CD4-positive, alpha-beta T cell treated with Interleukin-10 for 1 hour (primary cell): Measurements from ENCODE around the gene C11orf21.
"Not testable (repeated sequence)": the region's sequence is repeated elsewhere in the genome, so short reads cannot be mapped to it uniquely, and the experiment has no call there.

ENCODE experiments used
- DNase-seq: peaks from one replicate; pipeline ENCODE4 v3.0.0-alpha.2; 2020

C11orf21 gene

GRCh38 chr11:2295971-2296912, 5.5 kb downstream of the C11orf21 start:
- no peak for DNase-seq

- no peak for DNase-seq
Measured at GRCh38 chr11:2294926-2295290, 6.8 kb downstream of the C11orf21 start.

- DNase-seq: no peak
Measured at GRCh38 chr11:2293984-2294925, 7.5 kb downstream of the C11orf21 start.

GRCh38 chr11:2293531-2293971, 8.2 kb downstream of the C11orf21 start:
- DNase-seq: no peak

GRCh38 chr11:2290351-2290841, 11.3 kb downstream of the C11orf21 start:
- no peak for DNase-seq

- DNase-seq: no peak
Measured at GRCh38 chr11:2289859-2290258, 11.9 kb downstream of the C11orf21 start.

- no peak for DNase-seq
Measured at GRCh38 chr11:2289350-2289749, 12.4 kb downstream of the C11orf21 start.

- DNase-seq: no peak
Measured at GRCh38 chr11:2287091-2287490, 14.6 kb downstream of the C11orf21 start.

- DNase-seq: not testable (repeated sequence)
Measured at GRCh38 chr11:2286350-2286749, 15.4 kb downstream of the C11orf21 start.

- no peak for DNase-seq
Measured at GRCh38 chr11:2280208-2280607, 21.5 kb downstream of the C11orf21 start.

GRCh38 chr11:2277933-2278523, 23.7 kb downstream of the C11orf21 start:
- DNase-seq: no peak

GRCh38 chr11:2277008-2277346, 24.7 kb downstream of the C11orf21 start:
- DNase-seq: no peak

- no peak for DNase-seq
Measured at GRCh38 chr11:2276280-2277007, 25.3 kb downstream of the C11orf21 start.

GRCh38 chr11:2275334-2276279, 26.1 kb downstream of the C11orf21 start:
- DNase-seq: no peak

- DNase-seq: no peak
Measured at GRCh38 chr11:2273771-2274170, 27.9 kb downstream of the C11orf21 start.

- no peak for DNase-seq
Measured at GRCh38 chr11:2273311-2273710, 28.4 kb downstream of the C11orf21 start.

GRCh38 chr11:2272946-2273280, 28.8 kb downstream of the C11orf21 start:
- DNase-seq: no peak

- DNase-seq: no peak
Measured at GRCh38 chr11:2272228-2272945, 29.3 kb downstream of the C11orf21 start.

GRCh38 chr11:2271327-2272227, 30.1 kb downstream of the C11orf21 start:
- no peak for DNase-seq

- DNase-seq: peak; percentile 64
Measured at GRCh38 chr11:2271077-2271326, 30.7 kb downstream of the C11orf21 start.
